ENCODE measurements around the gene HIVEP3. TPM values are rescaled to one million over a fixed set of nuclear protein-coding genes. Genes with fewer than 3 reads are reported as not detected.

HIVEP3 gene
- total RNA-seq, 2 donors from 2014 or later: 0.13 to 0.99 TPM

GRCh38 chr1:41791667-41792484 is 126.8 kb downstream of the HIVEP3 start:
- 88 to 90% methylated on average over 3 to 5 of the region's 5 CpGs for WGBS, 2 experiments (ENCODE audit: insufficient coverage in 1 of 2, insufficient read length in 1 of 2)

DNA sequence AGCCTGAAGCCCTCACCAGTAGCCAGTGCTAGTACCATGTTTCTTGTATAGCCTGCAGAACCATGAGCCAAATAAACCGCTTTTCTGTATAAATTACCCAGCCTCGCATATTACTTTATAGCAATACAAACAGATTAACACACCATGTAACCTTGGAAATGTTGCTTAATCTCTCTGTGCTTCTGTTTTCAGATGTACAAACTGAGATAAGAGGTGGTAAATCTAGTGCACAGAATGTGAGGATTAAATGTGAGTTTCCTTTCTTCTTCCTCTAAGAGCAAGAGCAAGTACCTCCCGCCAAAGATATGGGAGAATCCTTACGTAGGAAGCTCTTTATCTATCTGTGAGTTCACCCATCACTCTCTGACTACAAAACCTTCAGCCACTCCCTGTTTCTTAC is 128.4 kb downstream of the HIVEP3 start:
- Mint-ChIP-seq H3K9me3 (no peaks in the 10 kb centered on the region), H3K27me3 (ENCODE audit: insufficient read depth) (no peaks in the 10 kb centered on the region), H3K4me1 (peaks cover 9% of the 10 kb centered on the region), H3K27ac (no peak overlapping the region), H3K4me3 (no peak overlapping the region), H3K36me3 (ENCODE audit: low read depth) (no peaks in the 10 kb centered on the region)
- H3K27ac ChIP-seq (ENCODE audit: low read depth, low read length): no peak overlapping the region
- H3K9me3 ChIP-seq (ENCODE audit: control insufficient read depth, low read length): no peaks in the 10 kb centered on the region
- WGBS, 2 experiments (ENCODE audit: insufficient coverage in 1 of 2, insufficient read length in 1 of 2): 69 to 86% methylated on average over 2 to 4 of the region's 4 CpGs
- H3K9ac ChIP-seq (ENCODE audit: extremely low read depth, low read length, poor library complexity, severe bottlenecking): no peak overlapping the region
- H3K4me3 ChIP-seq (ENCODE audit: low read length): no peak overlapping the region
- TF ChIP-seq, protein P1, sequence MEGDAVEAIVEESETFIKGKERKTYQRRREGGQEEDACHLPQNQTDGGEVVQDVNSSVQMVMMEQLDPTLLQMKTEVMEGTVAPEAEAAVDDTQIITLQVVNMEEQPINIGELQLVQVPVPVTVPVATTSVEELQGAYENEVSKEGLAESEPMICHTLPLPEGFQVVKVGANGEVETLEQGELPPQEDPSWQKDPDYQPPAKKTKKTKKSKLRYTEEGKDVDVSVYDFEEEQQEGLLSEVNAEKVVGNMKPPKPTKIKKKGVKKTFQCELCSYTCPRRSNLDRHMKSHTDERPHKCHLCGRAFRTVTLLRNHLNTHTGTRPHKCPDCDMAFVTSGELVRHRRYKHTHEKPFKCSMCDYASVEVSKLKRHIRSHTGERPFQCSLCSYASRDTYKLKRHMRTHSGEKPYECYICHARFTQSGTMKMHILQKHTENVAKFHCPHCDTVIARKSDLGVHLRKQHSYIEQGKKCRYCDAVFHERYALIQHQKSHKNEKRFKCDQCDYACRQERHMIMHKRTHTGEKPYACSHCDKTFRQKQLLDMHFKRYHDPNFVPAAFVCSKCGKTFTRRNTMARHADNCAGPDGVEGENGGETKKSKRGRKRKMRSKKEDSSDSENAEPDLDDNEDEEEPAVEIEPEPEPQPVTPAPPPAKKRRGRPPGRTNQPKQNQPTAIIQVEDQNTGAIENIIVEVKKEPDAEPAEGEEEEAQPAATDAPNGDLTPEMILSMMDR (conservative IDR thresholded peaks at IDR 0.05): no peak
- DNase-seq: no peak
- H3K4me1 ChIP-seq (ENCODE audit: control insufficient read depth, insufficient read depth, low read length): no peaks in the 10 kb centered on the region
- no peaks in the 10 kb centered on the region for H3K36me3 ChIP-seq (ENCODE audit: control insufficient read depth, insufficient read depth, low read length)
- no peaks in the 10 kb centered on the region for H3K27me3 ChIP-seq (ENCODE audit: control insufficient read depth, insufficient read depth, low read length, poor library complexity, severe bottlenecking)

More at GRCh38 chr1:41791667-41792484, 126.8 kb downstream of the HIVEP3 start:
- Histone ChIP-seq H3K27ac (ENCODE audit: low read depth, low read length) (no peak overlapping the region), H3K27me3 (ENCODE audit: control insufficient read depth, insufficient read depth, low read length, poor library complexity, severe bottlenecking) (no peaks in the 10 kb centered on the region), H3K4me1 (ENCODE audit: control insufficient read depth, insufficient read depth, low read length) (no peaks in the 10 kb centered on the region), H3K4me3 (ENCODE audit: low read length) (no peak overlapping the region), H3K9me3 (ENCODE audit: control insufficient read depth, low read length) (no peaks in the 10 kb centered on the region), H3K9ac (ENCODE audit: extremely low read depth, low read length, poor library complexity, severe bottlenecking) (no peak overlapping the region), H3K36me3 (ENCODE audit: control insufficient read depth, insufficient read depth, low read length) (no peaks in the 10 kb centered on the region)
- Mint-ChIP-seq H3K36me3 (ENCODE audit: low read depth) (no peaks in the 10 kb centered on the region), H3K4me1 (peaks cover 9% of the 10 kb centered on the region), H3K9me3 (no peaks in the 10 kb centered on the region), H3K27me3 (ENCODE audit: insufficient read depth) (no peaks in the 10 kb centered on the region), H3K27ac (no peak overlapping the region), H3K4me3 (no peak overlapping the region)
- DNase-seq: no peak
- TF ChIP-seq, protein P1 (conservative IDR thresholded peaks at IDR 0.05): no peak

GRCh38 chr1:41789661-41790330 is 128.9 kb downstream of the HIVEP3 start:
- Mint-ChIP-seq H3K27ac (no peak overlapping the region), H3K9me3 (no peaks in the 10 kb centered on the region), H3K36me3 (ENCODE audit: low read depth) (no peaks in the 10 kb centered on the region), H3K27me3 (ENCODE audit: insufficient read depth) (no peaks in the 10 kb centered on the region), H3K4me1 (peaks cover 9% of the 10 kb centered on the region), H3K4me3 (no peak overlapping the region)
- H3K27me3 ChIP-seq (ENCODE audit: control insufficient read depth, insufficient read depth, low read length, poor library complexity, severe bottlenecking): no peaks in the 10 kb centered on the region
- WGBS, 2 experiments (ENCODE audit: insufficient coverage in 1 of 2, insufficient read length in 1 of 2): 89 to 100% methylated on average over 2 to 3 of the region's 3 CpGs
- TF ChIP-seq, protein P1 (conservative IDR thresholded peaks at IDR 0.05): no peak
- H3K4me1 ChIP-seq (ENCODE audit: control insufficient read depth, insufficient read depth, low read length): no peaks in the 10 kb centered on the region
- H3K4me3 ChIP-seq (ENCODE audit: low read length): no peak overlapping the region
- DNase-seq: no peak
- no peak overlapping the region for H3K27ac ChIP-seq (ENCODE audit: low read depth, low read length)
- H3K36me3 ChIP-seq (ENCODE audit: control insufficient read depth, insufficient read depth, low read length): no peaks in the 10 kb centered on the region
- no peaks in the 10 kb centered on the region for H3K9me3 ChIP-seq (ENCODE audit: control insufficient read depth, low read length)
- no peak overlapping the region for H3K9ac ChIP-seq (ENCODE audit: extremely low read depth, low read length, poor library complexity, severe bottlenecking)
